ENCODE data around the gene TNNI3K. TPM values are rescaled to one million over a fixed set of nuclear protein-coding genes. Genes with fewer than 3 reads are reported as not detected.

Gene TNNI3K
- total RNA-seq, 1 donor from 2014 or later, result 89.7 TPM

GRCh38 chr1:74517599-74518051 is 282.4 kb downstream of the TNNI3K start:
- Histone ChIP-seq H3K4me3 (no peak overlapping the region), H3K36me3 (no peaks in the 10 kb centered on the region), H3K27me3 (ENCODE audit: low read depth) (no peaks in the 10 kb centered on the region), H3K9me3 (replicated peaks) (no peaks in the 10 kb centered on the region), H3K27ac (replicated peaks) (no peak overlapping the region), H3K4me1 (peaks cover 4% of the 10 kb centered on the region)
- intact Hi-C loops (cut with micrococcal nuclease), result no loop called here
- no peak for TF ChIP-seq CTCF (IDR thresholded peaks at IDR 0.05; ENCODE audit: borderline replicate concordance)
- no peak for DNase-seq

DNA sequence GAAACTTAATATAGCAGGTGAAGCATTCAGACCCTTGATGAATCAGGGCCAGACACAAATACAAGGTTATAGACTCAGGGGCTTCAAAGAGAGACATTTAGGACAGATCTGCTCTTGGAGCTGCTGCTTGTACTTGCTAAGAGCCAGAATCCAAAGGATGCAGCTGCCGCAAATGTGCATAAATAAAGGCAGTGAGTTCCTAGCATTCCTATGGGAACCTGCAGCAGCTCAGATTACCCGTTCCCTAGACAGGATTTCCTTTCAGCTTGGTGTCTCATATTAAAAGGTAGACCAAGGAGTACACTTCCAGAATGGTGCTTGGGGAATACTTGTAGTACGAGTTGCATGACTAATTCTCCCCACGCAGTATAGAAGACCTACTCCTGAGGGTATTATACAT is 287.0 kb downstream of the TNNI3K start:
- no peak overlapping the region for H3K27ac ChIP-seq (replicated peaks)
- intact Hi-C loops (cut with micrococcal nuclease), result no loop called here
- no peak for DNase-seq
- no peak for TF ChIP-seq CTCF (IDR thresholded peaks at IDR 0.05; ENCODE audit: borderline replicate concordance)
- H3K4me1 ChIP-seq, result peaks cover 10% of the 10 kb centered on the region
- H3K9me3 ChIP-seq (replicated peaks), result no peaks in the 10 kb centered on the region
- H3K36me3 ChIP-seq, result no peaks in the 10 kb centered on the region
- no peak overlapping the region for H3K4me3 ChIP-seq
- H3K27me3 ChIP-seq (ENCODE audit: low read depth), result no peaks in the 10 kb centered on the region

GRCh38 chr1:74523873-74524480 is 288.8 kb downstream of the TNNI3K start:
- Histone ChIP-seq H3K4me1 (peaks cover 10% of the 10 kb centered on the region), H3K36me3 (no peaks in the 10 kb centered on the region), H3K27me3 (ENCODE audit: low read depth) (no peaks in the 10 kb centered on the region), H3K4me3 (no peak overlapping the region), H3K9me3 (replicated peaks) (no peaks in the 10 kb centered on the region), H3K27ac (replicated peaks) (no peak overlapping the region)
- no peak for TF ChIP-seq CTCF (IDR thresholded peaks at IDR 0.05; ENCODE audit: borderline replicate concordance)
- intact Hi-C loops (cut with micrococcal nuclease), result no loop called here
- no peak for DNase-seq

DNA sequence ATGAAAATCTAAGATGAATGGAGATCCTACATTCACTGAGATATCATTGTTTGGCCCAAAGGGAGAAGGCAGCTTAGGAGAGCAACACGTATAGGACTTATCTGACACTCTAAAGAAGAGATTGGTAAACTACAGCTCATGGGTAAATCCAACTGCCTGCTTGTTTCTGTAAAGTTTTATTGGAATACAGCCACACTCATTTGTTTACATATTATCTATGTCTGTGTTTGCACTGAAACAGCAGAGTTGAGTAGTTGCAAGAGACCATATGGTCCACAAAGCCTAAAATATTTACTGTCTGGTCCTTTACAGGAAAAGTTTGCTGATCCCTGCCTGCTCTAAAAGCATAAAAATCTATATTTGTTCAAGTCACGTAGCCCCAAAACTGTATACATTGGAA is 291.5 kb downstream of the TNNI3K start:
- intact Hi-C loops (cut with micrococcal nuclease), result no loop called here
- TF ChIP-seq CTCF (IDR thresholded peaks at IDR 0.05; ENCODE audit: borderline replicate concordance), result no peak
- Histone ChIP-seq H3K27me3 (ENCODE audit: low read depth) (no peaks in the 10 kb centered on the region), H3K4me1 (peaks cover 10% of the 10 kb centered on the region), H3K9me3 (replicated peaks) (no peaks in the 10 kb centered on the region), H3K4me3 (no peak overlapping the region), H3K36me3 (no peaks in the 10 kb centered on the region), H3K27ac (replicated peaks) (no peak overlapping the region)
- DNase-seq, result no peak

DNA sequence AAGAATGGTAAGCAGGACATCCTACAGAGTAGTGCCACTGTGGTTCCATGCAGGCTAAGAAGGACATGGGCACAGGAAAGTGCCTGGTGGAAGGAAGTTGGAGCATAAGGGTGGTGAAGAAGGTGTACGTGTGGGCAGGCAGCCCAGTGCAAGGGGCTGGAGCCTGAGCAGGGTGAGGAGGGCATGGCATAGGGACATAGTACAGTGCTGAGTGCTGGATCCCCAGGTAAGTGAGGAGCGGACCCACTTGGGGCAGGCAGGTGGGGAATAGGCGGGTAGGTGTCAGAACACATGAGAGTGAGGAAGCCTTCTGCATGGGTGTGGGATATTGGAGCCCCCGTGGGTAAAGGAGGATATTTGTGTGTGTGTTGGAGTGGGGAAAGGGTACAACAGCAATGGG is 292.9 kb downstream of the TNNI3K start:
- no peaks in the 10 kb centered on the region for H3K27me3 ChIP-seq (ENCODE audit: low read depth)
- no peak for DNase-seq
- H3K4me1 ChIP-seq, result peaks cover 10% of the 10 kb centered on the region
- no peaks in the 10 kb centered on the region for H3K9me3 ChIP-seq (replicated peaks)
- intact Hi-C loops (cut with micrococcal nuclease), result no loop called here
- no peak overlapping the region for H3K4me3 ChIP-seq
- no peak for TF ChIP-seq CTCF (IDR thresholded peaks at IDR 0.05; ENCODE audit: borderline replicate concordance)
- H3K36me3 ChIP-seq, result no peaks in the 10 kb centered on the region
- no peak overlapping the region for H3K27ac ChIP-seq (replicated peaks)

Measured in left ventricle myocardium inferior (tissue), 1 donor.